ENCODE results near the gene THOC6.

Gene THOC6

DNA sequence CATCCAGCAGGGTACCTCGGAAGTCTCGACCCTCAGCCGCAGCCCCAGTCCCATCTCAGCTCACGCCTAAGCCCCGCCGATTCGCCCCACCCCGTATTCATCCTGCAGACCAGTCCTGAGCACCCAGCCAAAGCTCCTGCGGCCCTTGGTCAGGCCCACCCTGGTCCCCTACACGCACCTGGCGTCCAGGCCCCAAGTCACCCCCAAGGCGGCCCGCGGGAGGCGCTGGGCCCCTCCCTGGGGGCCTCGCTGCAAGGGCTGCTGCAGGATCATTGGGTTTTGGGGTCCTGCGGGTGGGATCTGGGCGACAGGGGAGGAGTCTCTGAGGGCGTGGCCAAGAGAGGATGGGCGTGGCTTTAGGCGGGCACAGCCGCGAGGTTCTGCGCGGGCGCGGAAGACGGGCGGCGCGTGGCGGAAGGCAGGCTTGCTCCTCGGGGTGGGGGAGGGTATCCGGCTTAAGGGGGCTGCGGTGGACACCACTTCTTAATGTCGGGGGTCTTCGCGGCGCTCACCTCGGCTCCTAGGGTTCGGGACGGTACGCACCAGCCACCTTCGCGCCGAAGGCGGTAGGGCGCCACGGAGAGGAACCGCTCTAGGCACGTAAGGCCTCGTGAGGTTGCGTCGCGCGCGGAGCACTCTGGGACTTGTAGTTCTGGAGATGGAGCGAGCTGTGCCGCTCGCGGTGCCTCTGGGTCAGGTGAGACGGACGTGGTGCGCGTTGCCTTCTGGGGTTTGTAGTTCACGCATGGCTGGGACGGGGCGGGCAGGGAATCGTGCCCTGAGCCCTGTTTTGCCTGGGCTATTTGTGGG is at the start of gene THOC6, which contains the start of gene HCFC1R1:
Gene THOC6 (plus strand): TSS at position 367 of the 810 bp plus-strand sequence. CDS start 292 bp downstream, at position 659.
Gene HCFC1R1 (minus strand): TSS at position 274 of the 810 bp plus-strand sequence. CDS start 1 bp downstream, at position 273.
- peak; percentile 96 for DNase-seq (ENCODE audit: low spot score)

DNA sequence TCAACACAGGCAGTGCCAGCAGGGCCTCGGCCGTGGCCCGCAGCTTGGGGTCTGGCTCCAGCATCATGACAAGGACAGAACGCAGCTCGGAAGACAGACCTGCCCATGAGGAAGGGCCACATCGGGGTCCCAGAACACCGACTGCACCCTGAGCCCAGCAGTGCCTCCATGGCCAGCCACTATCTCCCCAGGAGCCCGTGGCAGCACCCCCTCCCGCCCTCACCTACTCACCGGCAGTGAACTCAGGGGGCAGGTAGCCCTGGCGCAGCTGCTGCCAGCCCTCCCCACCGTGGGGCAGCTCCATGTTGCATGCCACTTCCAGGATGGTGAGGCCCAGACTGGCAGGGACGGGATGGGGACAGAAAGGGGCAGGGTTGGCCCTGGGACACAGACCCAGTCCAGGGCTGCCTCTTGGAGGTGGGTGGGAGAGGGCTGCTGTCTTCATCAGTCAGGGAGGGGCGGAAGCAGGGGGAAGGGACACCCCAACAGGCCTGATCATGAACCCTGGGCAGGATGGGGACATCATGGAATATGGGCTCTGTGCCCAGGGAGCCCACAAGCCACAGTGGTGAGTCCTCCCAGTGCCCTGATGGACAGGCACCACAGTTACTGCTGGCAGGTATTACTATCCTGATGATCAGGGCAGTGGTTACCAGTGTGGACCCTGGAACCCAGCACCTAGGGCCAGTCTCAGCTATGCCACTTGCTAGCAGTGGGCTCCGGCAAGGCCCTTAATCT is 49.3 kb upstream of the THOC6 start:
- no peak for DNase-seq (ENCODE audit: low spot score)

DNA sequence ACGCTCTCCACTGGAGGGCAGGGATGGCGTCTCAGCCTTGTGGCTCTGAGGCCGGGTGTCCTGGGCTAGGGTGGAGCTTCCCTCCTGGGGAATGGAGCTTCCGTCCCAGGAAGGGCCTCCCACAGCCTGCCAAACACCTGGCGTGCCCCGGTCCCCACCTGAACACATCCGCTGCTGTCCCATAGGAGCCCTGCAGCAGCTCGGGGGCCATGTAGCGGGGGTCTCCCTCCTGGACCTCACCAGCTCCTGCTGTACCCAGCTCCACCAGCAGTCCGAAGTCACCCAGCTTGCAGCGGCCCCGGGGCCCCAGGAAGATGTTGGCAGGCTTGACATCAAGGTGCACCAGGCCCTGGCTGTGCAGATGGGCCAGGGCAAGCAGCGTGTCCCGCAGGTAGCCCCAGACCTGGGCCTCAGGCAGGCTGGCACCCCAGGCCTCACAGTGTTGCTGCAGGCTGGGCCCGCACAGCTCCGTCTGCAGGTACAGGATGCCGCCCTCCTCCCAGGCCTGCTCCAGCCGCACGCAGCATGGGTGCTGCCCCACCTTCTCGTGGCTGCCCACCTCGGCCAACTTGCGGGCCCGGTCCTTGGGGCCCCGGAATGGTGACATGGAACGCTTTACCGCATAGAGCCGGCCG is 48.6 kb upstream of the THOC6 start:
- DNase-seq (ENCODE audit: low spot score) = no peak

DNA sequence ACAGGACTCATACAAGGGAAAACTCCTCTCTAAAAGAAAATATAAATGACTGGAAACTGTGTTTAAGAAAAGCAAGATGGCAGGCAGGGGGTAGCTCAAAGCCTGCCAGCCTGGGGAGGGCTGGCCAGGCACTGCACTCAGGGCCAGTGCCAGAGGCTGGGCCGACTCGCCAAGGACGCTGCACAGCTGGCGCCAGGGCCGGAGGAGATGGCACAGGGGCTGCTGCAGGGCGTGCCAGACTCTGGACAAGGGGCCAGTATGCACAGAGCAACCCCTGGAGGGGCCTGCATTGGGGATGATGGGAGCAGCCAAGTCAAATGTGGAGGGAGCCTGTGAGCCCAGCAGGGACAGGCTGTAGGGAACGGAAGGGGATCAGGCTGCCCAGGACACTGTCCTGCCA is 47.6 kb upstream of the THOC6 start:
- no peak for DNase-seq (ENCODE audit: low spot score)

DNA sequence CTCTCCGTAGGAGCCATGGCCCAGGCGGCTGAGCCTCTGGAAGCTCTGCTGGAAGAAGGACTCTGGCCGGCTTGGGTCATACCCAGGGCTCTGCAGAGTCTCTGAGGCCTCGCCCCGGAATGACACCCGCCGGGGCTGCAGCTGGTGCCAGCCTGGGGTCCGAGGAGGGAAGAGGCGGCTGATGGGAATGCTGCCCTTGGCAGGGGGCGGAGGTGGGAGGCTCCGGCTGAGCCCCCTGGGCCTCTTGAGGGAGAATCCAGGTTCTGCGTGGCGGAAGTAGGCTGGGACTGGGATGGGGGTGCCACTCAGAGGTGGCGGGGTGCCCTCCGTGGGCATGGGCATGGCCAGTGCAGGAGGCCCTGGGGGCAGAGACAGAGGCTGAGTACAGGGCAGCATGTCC is 47.2 kb upstream of the THOC6 start:
- no peak for DNase-seq (ENCODE audit: low spot score)

DNA sequence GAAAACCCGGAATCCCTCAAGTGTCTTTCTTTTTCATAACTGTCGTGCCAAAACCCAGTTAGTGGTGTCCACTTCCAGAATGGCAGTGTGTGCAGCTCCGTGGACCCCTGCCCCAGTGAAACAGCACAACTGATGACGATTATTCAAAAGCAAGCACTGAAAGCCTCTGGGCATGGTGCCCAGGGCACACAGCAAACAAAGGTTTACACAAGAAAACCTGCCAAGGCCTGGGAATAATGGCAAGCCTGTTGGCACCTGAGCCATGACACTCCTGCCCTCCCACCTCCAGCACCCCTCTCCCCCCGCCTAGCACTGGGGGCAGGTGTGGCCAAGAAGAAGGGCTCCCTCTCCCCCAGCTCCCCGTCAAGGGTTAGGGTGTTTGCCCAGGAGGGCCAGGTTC is 46.4 kb upstream of the THOC6 start:
- DNase-seq (ENCODE audit: low spot score) = peak; percentile 41

DNA sequence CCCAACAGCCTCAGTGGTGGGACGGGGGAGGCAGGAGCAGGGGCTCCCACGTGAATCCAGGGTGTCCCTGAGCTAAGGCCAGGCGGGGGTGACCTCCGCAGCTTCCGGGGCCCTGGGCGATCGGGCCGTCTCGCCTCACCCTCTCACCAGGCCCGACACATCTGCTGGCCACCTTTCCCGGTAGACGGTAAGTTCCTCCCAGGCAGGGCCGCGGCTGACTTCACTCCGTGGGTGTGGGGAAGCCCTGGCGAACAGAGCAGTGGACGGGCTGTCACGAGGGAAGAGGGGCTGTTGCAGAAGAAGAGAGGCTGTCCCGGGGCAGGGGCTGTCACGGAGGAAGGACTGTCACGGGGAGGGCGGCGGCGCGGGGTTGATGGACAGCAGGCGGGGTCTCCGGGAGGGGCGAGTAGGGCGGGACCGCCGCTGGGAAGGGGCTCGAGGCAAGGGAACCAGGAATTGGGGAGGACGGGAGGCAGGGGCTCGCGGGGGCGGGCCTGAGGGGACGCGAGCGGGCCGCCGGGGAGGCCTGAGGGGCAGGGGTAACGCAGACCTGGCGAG is 44.1 kb upstream of the THOC6 start:
- no peak for DNase-seq (ENCODE audit: low spot score)

DNA sequence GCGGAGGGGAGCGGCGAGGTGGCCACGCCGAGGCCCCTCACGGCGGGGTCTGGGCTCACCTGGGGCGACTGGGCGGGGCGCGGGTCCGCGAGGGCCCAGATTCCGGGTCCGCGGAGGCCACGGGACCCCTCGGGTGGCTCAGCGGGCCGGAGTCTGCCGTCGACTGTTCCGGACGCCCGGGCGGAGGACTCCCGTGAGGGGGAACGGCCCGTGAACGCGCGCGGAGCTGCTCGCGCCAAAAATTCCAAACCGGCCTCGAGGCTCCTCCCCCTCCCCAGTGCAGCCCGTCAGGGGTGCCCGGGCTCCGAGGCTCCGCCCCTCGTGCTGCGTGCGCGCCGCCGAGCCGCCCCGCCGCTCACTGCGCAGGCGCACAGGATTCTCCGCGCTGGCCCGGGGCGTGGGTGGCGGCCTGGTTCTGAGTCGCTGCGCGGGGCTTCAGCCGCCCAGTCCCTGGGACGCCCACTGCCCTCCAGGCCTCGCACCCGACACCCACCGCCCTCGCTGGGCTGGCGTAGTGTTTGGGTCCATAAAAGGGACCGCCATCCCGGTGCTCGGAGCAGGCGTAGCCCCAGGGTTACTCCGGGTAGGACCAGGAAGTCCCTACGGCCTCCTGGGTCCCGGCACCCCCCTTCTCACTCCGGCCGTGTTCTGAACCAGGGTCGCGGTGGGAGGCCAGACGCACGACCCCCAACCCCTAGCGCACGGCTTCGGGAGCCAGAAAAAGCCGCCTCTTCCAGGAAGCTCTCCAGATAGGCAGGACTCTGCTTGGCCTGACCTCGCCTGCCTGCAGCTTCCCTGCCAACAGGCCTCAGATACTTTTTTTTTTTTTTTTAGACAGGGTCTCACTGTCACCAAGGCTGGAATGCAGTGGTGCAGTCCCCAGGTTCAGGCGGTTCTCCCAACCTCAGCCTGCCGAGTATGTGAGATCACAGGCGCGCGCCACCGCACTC is 43.3 kb upstream of the THOC6 start, which contains the start of gene PKMYT1:
Gene PKMYT1 (minus strand): TSS at position 220 of the 950 bp plus-strand sequence. CDS start 789 bp downstream, outside the sequence.
- peak; percentile 74 for DNase-seq (ENCODE audit: low spot score)

DNA sequence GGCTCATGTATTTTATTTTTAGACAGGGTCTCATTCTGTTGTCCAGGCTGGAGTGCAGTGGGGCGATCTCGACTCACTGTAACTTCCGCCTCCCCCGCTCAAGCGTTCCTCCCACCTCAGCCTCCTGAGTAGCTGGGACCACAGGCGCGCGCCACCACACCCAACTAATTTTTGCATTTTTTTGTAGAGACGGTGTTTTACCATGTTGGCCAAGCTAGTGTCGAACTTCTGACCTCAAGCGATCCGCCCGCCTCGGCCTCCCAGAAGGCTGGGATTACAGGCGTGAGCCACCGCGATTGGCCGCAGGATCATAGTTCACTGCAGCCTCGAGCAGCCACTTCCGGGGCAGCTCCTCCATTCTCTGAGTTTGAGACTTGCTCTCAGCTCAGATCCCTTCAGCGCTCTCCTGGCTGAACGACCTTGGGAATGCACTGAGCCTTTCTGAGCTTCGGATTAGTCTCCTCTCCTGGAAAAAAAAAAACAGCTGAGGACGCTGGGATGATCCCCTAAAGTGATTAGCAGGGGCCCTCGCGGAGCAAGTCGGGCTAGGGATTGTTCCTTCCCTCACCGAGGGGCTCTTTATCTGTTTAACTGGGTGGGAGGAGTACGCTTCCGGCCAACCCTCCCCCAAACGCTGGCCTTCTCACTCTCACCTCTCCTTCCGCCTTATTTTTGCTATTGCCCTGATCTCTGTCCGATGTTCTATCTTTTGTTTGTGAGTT is 42.5 kb upstream of the THOC6 start:
- no peak for DNase-seq (ENCODE audit: low spot score)

DNA sequence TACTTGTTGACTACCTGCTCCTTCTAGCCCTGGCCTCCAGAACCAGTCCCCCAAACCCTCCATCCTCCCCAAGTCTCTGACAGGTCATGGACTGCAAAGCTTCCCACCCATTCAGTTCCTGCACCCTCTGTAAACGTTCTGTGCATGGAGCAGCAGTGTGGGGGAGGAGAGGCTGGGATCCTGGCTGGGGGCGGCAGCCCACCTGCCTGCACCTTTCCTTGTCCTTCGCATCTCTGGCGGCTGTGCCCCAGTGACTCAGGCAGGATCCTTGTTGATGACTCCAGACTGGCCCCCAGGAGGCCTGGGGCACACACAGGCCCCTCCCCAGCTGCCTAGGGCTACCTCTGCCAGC is 42.0 kb upstream of the THOC6 start:
- no peak for DNase-seq (ENCODE audit: low spot score)

DNA sequence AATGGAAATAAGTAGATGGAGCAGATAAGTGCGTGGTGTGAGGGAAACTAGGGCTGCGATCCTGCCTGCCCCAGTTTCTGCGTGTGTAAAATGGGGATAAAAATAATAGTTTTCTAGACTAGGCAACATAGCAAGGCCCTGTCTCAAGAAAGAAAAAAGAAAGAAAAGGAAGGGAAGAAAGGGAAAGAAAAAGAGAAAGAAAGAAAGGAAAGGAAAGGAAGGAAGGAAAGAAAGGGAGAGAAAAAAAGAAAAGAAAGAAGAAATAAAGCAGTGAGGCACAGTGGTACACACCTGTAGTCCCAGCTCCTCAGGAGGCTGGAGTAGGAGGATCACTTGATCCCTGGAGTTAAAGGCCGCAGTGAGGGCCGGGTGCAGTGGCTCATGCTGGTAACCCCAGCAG is 41.4 kb upstream of the THOC6 start:
- DNase-seq (ENCODE audit: low spot score) = no peak

DNA sequence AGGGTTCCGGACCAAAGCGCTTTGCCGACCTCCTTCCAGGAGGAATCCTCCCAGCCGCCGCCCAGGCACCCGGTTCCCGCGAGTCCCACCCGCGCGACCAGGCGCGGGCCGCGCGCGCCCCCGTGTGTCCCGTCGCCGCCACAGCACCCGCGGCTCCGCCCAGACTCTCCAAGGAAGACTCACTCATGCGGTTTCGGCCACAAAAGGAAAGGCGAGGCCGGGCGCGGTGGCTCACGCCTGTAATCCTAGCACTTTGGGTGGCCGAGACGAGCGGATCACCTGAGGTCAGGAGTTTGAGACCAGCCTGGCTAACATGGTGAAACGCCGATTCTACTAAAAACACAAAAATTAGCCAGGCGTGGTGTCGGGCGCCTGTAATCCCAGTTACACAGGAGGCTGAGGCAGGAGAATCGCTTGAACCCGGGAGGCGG is 40.1 kb upstream of the THOC6 start:
- peak; percentile 69 for DNase-seq (ENCODE audit: low spot score)

DNA sequence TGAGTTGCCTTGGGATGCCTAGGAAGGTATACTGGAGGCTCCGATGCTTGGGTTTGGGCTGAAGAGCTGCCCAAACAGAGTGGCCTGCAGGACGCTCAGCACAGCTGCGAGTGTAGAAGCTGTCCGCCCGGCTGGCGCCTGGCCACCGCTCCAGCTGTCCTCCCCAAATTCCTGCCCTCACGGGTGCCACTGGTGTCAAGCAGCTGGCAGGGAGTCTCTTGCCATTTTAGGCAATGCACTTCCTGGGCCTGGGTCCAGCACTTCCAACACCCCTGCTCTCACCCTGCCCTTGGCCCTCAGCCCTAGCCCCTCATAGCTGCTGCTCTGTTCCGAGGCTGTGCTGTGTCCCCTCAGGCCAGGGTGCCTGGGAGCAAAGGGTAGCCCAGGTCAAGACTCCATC is 38.4 kb upstream of the THOC6 start:
- no peak for DNase-seq (ENCODE audit: low spot score)

DNA sequence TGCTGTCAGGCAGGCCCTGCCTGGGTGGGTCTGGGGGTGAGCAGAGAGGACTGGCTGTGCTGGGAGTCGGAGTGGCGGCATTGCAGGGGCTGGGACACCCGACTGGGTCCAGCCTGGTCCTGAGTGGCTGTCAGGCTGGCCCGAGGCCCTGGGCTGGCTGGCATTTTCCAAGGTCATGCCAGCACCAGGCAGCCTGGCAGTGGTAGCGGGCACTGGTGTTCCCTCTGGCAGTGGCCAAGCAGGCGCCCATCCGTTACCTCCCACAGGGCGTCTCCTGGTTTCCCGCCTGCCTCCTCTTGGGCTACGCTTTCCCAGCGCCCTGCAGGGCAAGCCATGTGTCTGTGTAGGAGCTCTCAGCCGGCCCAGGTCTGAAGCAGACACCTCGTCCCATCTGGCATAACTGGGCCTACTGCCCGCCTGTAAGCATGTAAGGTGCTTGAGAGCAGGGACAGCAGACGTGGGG is 37.9 kb upstream of the THOC6 start:
- no peak for DNase-seq (ENCODE audit: low spot score)

DNA sequence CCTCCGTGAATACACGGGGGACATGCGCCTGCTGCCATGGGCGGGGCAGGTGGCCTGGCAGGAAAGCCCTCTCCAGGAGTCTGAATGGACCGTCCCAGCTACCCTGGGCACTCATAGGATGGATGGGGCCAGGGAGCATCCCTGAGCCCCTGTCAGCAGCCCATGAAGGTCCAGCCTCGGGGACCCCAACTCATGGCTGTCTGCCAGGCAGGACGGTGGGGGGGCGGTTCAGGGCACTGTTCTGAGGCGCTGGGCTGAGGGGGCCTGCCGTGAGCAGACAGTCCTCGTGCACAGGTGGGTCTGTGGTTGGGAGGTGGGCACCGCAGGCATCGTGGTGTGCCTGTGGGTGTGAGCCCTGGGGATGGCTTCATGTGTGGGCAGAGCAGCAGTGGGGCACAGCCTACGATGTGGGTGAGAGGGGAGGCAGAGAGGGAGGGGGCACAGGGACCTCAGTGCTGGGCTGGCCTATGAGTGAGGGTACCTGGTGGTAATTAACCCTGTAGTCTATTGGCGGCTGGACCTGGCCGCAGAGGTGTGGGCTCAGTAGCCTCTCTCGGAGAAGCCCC is 37.1 kb upstream of the THOC6 start:
- no peak for DNase-seq (ENCODE audit: low spot score)

DNA sequence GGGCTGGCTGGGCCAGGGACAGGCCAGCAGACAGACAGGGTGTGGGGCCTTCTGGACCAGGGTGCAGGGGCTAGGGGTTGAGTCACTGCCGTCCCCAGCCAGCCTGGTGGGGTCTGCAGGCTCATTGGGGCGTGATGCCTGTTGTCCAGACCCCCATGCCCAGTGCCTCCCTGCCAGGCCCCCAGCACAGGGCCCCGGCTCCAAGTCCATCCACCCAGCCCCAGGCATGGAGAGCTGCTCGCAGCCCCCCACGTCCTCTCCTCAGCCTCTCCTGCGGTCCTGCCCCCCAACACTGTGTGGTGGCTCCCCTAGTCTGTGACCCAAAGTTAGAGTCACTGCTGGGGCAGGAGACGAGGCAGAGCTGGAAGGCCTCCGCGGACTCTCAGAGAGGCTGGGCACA is 36.5 kb upstream of the THOC6 start:
- DNase-seq (ENCODE audit: low spot score) = no peak

DNA sequence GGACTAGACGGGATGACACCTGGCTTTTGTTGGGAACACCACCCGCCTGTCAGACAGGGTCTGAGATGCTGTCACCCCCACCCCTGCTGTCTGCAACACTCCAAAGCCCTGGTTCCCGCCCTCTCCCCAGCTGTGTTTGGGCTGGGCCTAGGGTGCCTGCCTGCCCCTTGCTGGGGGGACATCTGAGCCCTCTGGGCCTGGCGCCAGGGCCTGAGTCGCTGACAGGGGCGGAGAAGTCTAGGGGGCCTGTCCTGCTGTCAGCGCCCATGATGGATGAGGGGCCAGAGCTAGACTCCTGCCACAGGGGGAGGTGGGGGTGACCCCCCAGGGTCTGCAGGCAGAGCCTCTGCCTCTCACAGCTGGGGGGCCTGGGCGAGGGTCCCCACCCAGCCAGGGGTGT is 36.0 kb upstream of the THOC6 start:
- no peak for DNase-seq (ENCODE audit: low spot score)

DNA sequence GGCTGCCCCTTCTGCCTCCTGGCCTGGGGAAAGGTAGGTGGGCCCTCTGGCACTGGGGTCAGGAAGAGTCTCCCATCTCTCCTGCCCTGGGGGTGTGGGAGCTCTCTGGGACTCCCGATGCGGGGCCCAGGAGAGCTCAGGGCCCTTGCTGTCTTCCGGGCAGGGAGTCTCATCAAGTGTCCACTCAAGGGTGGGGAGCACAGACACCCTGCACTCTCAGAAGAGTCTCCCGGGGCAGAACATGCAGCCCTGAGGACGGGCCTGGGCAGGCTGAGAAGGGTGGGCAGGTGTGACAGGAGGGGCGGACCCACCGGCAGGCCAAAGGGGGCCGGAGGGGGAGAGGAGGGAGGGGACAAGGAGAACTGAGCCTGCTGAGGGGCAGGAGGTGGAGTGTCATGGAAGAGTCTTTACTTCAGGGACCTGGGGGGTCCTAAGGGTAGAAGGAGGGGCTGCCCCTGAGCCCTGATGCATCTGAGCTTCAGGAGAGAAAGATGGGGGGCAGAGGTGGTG is 35.2 kb upstream of the THOC6 start:
- no peak for DNase-seq (ENCODE audit: low spot score)

DNA sequence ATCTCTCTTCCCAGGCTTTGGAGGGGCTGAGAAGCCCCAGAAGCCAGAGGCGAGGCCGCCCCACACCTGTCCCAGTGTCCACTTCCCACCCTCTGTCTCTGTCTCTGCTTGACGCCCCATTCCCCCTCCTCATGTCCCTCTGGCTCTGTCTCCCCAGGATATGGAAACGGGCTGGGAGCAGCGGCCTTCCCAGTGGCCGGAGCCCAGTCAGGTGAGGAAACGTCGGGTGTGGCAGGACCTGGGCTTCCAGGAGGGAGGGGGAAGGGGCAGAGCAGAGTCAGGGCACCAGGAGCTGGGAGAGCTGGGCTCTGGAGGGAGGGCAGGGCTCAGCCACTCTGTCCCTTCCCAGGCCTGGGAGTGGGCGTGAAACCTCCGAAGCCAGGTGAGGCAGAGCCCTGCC is 32.9 kb upstream of the THOC6 start:
- DNase-seq (ENCODE audit: low spot score) = no peak
